Daoy (cell line): ENCODE data around the gene AGAP1. TPM values are rescaled to one million over a fixed set of nuclear protein-coding genes. Genes with fewer than 3 reads are reported as not detected.
"Not testable (repeated sequence)": the region's sequence is repeated elsewhere in the genome, so short reads cannot be mapped to it uniquely, and the experiment has no call there.

Experiments used
- DNase-seq: peaks from one replicate; pipeline ENCODE4 v3.0.0-alpha.2; 2015; ENCODE audit warnings: low read depth
- total RNA-seq: library from RNA; depleted of rRNA; stranded (reverse); fragments of >200 nt; shearing (Covaris generic); gene quantifications from 2 replicates; pipeline ENCODE4 v1.2.3, GENCODE V29; 2014

Gene AGAP1
- total RNA-seq, 1 experiment from 2014 or later, result 9.3 TPM

DNA sequence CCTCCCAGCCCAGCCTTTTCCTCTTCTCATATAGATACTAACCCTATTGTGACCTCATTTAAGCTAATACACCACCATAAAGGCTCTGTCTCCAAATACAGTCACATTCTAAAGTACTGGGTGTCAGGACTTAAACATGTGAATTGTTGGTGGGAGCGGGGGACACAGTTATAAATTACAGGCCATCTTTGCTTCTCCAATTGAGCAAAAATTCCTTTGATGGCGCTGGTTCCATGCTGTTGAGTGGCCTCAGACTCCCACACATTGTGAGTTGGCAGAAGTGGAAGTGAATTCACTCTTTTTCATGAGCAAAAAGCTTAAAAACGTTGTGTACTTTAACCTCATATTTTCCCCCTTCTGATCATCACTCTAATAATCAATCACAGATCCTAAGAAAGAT lies 628.4 kb downstream of the AGAP1 start:
- DNase-seq, result no peak

DNA sequence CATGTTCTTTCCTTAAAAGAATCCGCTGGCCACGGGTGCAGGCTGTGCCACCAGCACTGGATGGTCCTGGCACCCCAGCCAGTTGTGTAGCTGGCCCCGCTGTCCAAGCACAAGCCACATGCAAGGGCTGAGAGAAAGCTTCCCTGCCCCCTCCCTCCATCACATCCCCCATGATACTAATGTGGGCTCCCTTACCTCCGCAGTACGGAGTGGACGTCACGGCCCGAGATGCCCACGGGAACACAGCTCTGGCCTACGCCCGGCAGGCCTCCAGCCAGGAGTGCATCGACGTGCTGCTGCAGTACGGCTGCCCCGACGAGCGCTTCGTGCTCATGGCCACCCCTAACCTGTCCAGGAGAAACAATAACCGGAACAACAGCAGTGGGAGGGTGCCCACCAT lies 629.9 kb downstream of the AGAP1 start:
- DNase-seq, result no peak

DNA sequence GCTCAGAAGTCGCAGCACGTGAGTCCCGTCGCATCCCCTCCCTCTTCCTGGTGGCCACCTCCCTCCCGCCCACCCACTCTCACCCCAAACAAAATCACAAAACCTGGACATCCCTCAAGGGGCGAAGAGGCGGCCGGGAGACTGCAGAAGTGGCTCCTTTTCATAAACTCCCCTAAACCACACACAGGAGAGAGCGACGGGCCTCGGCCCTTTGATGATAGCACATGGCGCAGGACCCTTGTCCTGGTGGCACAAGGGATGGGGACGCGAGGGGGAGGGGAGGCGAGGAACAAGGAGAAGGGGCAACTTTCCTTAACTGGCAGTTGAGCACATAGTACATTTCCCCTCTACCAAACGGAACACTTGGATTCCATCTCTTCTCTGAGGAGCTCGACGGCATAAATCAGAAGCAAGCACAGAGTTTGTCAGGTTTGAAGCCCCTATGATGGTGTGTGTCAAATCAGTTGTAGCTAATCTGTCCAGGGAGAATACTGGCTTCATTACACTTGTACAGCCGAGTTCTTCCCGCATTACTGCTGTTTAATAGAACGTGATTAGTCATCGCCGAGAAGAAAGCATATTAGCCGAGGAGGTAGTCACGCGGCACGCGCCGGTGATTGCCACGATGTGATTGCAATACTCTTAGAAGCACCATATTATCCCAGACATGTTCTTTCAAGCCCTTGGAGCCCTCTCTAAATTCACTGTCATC lies 630.5 kb downstream of the AGAP1 start:
- DNase-seq, result no peak

DNA sequence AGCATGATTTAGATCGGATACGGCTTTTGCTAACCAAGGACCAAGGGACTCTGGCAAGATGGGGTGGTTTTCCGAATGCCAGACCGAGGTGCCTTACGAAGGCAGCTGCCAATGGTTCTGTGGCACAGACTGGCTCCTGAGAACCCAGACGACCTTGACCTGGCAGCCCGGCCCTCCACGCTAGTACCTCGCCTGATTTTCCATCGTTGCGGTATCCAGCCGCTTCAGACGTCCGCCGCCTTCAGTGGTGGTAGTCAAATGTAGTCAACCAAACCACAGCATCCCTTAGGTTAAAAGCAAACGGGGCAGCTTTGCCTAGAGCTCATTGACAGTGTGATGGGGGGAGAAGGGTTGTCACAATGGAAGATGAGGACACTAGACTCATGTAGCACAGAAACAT lies 631.7 kb downstream of the AGAP1 start:
- no peak for DNase-seq

DNA sequence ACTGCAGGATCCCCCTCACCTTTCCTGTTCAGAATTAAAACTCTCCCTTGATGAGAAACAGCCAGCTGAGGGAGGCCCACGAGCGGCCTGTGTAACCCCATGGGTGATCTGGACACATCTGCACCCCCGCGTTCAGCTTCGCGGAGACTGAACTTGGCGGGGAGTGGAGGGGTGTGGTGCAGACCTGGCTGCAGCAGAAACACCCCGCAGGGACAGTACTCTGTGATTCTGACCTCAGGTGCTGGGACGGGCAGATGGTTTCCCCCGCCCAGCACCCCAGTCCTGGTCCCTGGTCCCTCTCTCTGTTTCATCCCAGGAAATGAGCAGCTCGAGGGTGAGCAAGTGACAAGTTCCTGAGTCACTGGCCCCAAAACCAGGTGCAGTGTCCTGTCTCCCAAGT lies 633.2 kb downstream of the AGAP1 start:
- DNase-seq, result no peak

DNA sequence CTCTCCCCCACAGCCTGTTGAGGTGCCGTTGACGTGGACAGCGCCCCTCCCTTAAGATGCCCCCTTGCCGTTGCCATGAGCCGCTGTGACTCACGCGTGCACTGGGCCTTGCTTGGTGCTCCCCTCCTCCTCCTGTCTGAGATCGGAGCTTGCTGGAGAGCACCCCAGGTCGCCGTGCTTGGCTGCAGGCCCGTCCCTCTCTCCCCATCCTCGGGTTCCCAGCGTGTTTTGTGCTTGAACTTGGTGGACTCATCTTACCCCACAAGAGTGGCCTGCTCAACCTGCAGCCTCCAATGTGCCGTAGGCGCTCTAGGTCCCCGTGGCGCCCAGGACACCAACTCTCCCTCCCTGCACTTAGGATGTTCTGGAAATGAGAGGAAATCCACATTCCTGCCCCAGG lies 634.5 kb downstream of the AGAP1 start:
- no peak for DNase-seq

DNA sequence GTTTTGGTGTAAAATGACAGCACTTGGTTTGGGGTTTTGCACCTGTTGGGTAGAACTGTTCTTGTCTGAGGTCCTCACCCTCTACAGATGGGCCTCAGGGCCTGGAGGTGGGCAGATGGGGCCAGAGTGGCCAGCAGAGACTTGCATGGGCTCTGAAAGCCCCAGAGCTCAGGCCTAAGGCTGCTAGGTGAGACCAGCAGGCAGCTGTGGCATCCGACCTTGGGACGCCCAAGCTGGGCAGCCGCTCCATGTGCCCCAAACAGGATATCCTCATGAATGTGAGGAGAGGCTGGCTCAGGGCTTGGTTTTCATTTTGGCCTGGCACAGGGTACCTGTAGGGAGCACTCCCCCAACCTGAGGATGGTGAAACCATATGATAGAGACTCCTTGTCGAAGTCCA lies 636.1 kb downstream of the AGAP1 start:
- DNase-seq, result no peak

DNA sequence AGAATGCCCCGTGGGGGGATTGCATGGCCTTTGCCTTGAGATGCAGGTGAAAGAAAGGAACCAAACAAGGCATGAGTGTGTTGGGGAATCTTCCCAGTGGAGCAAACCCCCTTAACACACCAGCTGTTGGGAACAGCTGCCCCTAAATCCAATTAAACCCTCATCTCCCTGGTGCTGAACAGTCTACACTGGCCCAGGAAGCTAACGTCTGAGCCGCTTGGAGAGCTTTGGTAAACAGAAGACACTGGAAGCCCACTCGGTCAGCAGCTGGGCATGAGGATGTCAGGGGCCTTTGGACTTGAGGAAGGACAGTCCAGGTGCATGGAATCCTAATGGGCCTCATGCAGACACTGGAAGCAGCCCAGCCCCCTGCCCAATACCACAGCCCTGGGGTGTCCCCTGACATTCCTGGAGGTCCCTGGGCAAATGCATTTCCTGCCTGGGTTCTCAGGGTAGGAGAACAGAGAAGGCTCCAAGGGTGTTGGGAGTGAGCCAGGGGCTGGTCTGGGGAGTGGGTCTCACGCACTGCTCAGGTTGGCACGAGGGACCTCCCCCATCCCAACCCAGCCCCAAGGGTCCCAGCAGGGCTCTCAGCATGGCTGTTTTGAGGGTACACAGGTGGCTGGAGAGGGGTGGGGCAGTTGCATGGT lies 636.6 kb downstream of the AGAP1 start:
- DNase-seq, result no peak

DNA sequence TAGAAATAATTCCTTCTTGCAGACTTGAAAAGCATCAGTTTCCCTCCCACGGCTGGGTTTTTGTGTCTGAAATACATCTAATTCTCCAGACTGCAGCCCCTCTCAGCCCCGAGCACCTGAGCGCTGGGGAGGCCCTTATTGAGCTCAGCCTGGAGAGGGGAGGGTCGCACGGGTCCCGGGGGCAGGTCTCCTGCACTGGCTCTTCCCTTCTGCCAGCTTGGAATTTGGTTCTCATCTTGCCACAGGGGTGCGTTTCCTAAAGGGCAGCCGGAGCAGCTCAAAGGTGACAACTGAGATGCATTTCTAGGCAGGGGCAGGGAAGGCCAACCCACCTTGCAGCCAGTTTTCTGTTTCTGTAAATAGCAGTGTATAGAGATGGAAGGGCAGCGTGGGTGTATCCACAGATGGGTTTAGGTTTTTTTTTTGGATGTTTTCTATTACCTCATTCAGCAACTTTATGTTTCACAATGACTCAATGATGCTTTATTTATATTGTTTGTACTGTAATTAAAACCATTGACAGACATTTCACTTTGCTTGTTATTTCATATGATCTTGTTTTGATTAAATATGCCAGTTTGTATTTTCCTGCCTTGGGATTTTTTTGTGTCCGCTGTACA lies 637.3 kb downstream of the AGAP1 start:
- no peak for DNase-seq

DNA sequence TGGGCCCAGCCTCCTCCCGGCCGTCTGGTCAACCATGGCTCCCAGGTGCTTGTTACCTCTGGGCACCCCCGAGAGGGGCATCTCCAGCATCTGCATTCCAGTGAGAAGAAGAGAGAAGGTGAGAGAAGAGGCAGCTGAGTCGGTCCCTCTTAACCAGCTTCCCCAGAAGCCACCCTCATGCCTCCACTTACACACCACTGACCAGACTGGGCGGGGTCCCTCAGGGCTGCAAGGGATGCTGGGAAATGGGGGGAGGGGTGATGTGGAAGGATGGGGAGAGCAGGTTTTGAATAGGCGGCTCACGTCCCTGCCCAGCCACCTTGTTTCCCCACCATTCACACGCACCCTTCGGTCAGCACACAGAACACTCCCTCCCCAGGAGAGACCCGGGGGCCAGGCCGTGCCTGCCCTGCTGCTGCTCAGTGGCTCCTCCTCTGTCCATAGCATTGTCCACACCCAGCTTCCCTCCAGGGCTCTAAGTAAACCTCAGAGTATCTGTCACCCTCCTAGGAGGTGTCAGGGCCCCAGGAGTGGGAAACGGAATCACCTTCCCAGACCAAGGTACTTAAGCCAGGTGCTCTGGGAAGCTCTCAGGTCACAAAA lies 639.7 kb downstream of the AGAP1 start:
- no peak for DNase-seq

DNA sequence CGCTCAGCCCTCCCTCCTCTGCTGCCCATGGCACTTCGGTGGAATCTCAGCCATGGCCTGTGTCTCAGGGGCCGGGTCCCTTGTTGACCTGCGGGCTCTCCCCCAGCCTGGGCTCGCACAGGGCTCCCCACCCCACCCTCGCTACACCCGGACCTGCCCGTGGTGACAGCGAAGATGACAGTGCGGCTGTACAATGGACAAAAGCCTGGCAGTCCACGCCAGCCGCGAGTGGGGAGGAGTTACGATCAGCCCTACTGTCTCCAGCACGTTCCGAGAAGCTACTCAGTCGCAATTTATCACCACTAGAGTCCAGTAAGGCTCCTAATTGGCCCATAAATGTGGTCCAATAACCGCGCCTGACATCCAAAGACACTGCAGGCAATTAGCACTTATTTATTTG lies 642.7 kb downstream of the AGAP1 start:
- no peak for DNase-seq

DNA sequence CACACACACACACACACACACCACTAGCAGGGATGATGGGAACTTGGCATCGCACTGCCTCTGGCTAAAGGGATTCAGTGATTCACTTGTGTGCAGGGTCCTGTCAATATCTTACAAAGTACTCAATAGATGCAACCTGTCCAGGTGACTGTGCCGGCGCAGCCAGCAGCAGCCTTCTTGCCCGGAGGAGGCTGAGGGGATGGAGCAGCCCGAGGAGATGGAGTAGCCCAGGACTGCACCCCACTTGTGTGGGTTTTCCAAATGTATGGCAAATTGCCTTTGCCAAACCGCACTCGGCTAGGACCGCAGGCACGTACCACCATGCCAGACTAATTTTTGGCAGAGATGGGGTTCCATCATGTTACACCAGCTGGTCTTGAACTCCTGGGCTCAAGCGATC lies 643.2 kb downstream of the AGAP1 start:
- DNase-seq, result no peak

DNA sequence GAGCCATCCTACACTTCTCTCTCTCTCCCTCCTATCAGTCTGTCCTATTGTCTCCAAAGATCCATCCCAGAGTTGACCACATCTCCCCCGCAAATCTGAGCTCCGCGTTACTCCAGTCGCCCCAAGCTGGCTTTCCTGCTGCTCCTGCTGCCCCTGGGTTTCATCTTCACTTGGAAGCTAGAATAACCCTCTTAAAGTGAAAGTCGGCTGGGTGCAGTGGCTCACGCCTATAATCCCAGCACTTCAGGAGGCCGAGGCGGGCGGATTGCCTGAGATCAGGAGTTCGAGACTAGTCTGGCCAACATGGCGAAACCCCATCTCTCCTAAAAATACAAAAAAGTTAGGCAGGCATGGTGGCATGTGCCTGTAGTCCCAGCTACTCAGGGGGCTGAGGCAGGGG lies 647.8 kb downstream of the AGAP1 start:
- not testable (repeated sequence) for DNase-seq

DNA sequence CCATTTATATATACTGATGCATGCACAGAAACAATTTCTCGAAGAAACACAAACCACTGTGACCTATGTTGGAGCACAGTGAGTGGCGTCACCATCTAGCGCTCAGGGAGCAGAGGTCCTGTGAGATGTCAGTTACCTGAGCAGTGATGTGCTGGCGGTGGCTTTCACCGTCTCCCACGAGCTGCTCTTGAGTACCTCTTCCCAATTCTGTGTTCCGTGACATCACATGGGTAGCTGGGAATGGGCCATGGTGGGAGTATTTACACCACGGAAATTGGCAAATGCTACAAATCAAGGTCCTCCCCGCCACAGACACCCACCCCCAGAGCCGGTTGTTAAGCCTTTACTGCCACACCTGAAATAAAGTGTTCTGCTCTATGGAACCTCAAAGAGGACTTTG lies 650.0 kb downstream of the AGAP1 start:
- no peak for DNase-seq

DNA sequence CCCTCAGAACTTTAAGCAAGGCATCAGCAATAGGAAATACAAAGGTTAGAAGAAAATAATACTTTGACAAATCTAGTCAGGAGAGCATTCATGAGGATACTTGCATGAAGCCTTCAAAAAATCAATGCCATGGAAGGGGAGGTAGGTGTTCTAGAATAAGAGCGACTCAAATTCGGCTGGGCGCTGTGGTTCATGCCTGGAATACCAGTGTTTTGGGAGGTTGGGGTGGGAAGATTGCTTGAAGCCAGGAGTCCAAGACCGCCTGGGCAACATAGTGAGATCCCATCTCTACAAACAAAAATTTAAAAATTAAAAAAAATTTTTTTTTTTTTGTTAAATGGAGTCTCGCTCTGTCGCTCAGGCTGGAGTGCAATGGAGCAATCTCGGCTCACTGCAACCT lies 652.6 kb downstream of the AGAP1 start:
- no peak for DNase-seq

DNA sequence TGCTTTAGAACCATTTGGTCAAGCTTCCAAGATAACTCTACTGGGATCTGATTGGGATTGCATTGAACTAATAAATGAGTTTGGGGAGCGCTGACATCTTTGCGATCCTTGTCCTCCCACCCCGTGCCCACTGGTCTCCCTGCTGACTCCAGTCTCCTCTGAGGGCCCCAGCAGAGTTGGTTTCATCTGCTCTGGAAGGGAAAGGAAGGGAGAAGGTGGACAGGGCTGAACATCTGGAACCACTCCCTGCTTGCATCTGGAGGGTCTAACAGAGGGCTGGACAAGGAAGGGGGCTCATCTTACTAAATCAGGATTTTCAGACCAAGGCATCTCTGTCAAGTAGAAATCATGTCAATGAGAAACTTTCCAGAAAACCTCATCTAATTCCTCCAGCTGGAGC lies 661.6 kb downstream of the AGAP1 start:
- no peak for DNase-seq

DNA sequence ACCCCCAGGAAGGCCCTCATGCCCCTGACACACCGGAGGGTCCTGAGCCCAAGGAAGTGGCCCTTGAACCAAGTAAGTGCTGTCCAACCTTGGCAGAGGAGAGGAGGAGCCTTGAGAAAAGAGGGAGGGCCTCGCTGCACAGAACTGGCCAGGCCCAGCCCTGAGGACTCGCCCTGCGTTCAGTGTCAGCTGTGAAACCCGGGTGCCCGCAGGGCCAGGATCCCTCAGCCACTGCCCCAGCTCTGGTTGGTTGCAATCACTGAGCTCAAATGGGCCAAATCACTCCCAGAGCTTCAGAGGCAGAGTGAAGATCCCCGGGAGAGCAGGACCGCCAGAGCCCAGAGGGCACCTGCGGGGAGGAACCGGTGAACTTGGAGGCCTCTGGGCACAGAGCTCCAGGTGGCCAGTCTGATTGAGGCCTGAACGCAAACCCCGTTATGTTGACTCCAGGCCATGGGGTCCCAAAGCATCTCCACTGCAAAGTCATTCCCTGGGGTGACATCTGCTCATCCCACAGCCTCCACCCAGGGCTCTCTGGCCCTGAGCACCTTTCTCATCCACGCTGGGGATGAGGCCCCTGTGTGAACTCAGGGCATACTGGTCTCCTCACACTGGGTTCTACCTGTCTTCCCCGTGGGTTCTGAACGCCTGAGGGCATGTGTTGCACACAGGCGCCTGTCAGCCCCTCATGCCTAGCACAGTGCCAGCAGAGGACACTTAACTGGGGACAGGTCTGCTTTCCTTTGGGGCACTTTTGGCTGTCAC lies 662.4 kb downstream of the AGAP1 start:
- DNase-seq, result no peak

DNA sequence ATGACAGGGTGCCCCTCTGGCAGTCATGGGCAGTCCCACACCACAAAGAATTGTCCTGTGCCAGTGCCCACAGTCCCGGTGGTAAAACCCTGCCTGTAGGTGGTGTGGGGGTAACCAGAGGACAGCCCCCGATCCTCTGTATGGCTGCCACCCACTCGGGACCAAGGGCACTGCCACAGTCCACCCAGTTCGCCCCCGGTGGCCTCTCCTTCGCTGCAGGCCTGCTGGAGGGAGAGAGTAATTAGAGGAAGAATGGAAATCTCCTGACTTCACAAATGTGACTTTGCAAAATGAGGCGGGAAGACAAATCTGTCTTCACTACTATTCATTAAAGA lies 663.0 kb downstream of the AGAP1 start:
- no peak for DNase-seq

DNA sequence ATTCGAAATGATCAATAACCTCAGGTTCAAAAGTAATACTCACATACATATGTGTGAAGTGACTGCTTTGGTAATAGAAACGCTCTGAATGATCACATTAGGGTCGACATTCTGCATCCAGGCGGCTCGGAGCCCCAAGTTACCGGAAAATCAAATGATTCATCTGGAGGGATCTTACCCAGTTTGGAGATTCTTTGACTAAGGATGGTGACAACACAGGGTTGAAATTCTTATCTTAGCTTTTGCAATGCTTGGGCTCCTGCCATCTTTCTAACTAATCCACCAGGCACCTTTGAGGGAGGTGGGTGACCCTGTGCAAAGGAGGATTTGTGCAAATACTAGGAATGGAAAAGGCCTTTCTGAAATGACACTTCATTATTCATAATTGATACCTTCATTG lies 663.5 kb downstream of the AGAP1 start:
- DNase-seq, result no peak

DNA sequence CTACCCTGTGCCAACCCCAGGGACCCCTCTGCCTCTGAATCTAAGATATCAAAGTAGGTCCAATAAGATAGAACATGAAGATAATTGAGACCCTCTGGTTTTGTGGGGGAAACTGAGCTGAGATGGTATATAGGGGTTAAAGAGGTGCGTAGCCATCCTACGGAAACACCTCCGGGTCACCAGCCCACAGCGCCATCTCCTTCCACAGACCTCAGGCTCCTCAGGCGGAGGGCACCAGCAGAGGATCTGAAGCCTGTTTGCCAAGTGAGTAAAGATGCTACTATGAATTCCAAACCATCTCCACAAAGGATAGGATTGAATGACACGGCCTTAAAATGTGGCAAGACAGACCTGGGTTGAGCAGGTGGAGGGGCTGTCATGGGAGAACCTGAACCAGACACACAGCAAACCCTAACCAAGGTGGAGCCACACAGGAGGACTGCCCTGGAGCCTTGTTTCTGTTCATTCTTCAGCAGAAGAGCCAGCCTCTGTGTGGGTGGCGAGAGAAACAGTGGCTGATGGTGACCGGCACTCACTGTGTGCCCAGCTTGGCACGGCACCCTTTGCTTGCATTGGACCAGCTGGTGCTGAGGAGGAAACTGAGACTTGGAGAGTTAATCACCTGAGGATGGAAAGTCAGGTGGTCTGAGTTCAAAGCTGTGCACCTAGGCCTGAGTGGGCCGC lies 664.1 kb downstream of the AGAP1 start:
- no peak for DNase-seq

DNA sequence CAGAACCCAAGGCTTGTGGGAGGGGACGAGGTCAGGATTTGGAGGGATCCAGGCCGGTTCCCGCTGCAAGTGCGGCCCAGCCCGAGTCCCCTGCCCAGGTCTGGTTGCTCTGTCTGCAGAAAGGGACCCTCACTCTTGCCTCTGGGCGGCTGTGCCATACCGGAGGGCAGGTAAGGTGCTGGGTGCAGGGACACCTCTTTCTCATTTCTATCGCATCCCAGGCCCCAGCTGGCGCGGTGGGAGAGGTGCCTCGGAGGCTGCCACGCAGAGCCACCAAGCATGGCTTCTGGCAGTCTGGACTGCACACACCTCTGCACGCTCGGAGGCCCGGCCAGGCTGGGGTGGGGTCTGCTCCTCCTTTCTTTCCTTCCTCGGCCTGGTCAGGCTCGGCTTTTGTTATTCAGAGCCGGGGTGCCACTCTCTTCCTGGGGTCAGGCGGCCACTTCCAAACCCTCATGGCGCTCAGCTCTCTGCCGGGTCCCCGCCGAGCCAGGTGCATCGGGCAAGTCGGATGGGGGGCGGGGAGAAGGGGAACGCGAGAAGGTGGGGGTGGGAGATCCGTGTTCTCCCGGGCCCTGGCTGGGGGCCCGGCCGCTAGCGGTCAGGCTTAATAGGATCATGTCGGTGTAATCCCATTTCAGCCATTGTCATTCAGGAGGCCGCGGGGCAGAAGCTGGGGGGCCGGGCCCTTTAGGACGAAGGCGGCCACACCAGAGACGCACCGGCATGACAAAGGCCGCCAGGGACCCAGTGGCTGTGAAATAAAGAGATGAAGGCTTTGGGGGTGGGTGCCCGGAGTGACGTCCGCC lies 665.3 kb downstream of the AGAP1 start:
- no peak for DNase-seq
